UCSD-AML1 (cell line): Measurements from ENCODE around the gene MAPK6.
A peak's percentile ranks its signal among the peaks of the same experiment; 100 is the strongest.

Experiments used
- DNase-seq: peaks from one replicate; lab custom pipeline; 2025; ENCODE audit not compliant: unreplicated experiment; lab: John Stamatoyannopoulos, UW

Gene MAPK6

GRCh38 chr15:52010633-52011595, 8.1 kb upstream of the MAPK6 start:
- no peak for DNase-seq

GRCh38 chr15:52011711-52012144, 7.3 kb upstream of the MAPK6 start:
- DNase-seq, result no peak

- no peak for DNase-seq
Measured at GRCh38 chr15:52012210-52012609, 6.8 kb upstream of the MAPK6 start.

GRCh38 chr15:52013151-52013791, 5.7 kb upstream of the MAPK6 start:
- no peak for DNase-seq

DNA sequence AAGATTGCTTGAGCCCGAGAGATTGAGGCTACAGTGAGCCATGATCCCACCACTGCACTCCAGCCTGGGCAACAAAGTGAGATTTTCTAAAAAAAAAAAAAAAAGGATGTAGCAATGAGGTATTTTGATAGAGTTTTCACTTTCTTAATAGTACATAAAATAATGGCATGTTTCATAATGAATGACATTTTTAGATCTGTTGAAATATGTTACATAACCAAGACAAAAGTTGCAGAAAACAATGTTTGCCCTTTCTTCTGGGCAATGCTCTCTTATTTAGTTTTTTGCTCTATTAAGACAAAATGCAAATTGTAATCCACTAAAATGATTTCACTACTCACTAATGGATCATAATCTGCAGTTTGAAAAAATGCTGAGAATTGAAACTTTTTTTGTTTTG, 4.4 kb upstream of the MAPK6 start:
- DNase-seq, result no peak

GRCh38 chr15:52016316-52016715, 2.7 kb upstream of the MAPK6 start:
- no peak for DNase-seq

DNA sequence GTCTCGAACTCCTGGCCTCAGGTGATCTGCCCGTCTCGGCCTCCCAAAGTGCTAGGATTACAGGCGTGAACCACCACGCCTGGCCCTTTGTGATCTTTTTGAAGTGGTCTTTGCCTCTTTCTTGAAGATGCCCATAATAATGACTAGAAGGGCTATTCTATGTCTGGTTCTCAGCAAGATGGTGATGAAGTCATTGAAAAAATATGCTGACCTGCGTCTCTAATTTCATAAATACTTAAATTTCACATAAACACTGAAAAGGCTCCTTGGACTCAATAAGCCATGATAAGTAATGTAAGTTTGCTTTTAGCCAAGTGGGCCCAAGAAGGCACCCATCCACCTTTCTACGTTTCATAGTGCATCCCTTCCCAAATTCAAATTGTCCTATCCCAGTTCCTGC, 775 bp upstream of the MAPK6 start:
- DNase-seq, result no peak

DNA sequence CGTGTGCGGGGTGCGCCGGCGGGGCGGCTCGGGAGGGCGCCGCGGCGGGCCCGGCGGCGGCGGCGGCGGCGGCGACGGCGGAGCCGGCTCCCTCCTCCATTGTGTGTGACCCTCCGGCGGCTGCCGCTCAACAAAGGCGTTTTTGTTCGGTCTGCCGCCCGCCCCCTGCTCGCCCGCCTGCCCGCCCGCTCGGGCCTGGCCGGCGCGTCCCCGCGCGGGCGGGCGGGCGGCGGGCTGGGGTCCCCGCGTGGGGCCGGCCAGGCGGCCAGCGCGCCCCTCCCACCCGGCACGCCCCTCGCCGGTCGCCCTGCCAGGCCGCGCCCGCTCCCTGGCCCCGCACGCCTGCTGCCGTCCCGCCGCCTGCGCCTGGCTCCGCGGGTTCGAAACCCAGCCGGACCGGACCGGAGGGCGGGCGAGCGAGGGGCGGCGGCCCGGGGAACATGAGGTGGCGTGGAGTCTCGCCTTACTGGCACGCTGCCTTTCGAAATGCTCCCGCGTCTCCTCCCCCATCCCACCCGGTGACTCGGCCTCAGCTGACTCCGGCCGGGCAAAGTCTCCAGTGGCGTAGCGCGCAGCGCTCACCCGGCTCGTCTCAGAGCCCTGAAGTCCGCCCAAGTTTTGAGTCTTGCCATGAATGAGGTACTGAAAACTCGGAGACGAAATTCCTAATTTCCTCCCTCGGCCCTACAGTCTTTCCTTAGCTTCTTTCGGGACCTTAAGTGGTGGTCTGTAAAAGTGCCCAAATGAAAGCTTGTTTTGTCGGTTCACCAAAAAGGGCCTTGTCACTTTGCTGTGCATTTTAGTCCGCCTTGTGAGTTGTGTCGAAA, 588 bp downstream of the MAPK6 start:
- DNase-seq, result peak; percentile 88

- no peak for DNase-seq
Measured at GRCh38 chr15:52020221-52021085, 1.4 kb downstream of the MAPK6 start.

DNA sequence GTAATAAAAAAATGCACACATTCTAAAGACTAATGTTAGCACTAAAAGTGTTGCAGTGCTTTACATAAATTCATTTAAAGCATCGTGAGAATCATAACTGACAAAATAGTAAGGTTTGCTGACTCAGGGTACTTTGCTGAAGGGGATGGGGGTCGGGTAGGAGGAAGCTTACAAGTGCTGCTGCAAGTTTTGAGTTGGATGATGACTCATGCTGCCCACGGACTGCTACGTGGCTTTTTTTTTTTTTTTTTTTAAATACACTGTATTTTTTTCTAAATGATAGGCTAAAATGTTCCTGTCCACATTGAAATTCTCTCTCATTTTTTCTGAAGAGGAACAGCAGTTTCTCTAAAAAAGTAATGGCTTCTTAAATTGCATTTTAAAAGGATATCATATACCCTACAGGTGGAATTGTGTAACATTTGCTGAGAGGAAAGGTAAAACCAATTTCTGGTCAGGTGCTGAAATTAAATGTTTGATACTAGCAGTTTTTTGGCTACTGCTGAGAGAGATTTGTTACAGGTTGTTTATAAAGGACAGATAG, 2.2 kb downstream of the MAPK6 start:
- DNase-seq, result peak; percentile 28

DNA sequence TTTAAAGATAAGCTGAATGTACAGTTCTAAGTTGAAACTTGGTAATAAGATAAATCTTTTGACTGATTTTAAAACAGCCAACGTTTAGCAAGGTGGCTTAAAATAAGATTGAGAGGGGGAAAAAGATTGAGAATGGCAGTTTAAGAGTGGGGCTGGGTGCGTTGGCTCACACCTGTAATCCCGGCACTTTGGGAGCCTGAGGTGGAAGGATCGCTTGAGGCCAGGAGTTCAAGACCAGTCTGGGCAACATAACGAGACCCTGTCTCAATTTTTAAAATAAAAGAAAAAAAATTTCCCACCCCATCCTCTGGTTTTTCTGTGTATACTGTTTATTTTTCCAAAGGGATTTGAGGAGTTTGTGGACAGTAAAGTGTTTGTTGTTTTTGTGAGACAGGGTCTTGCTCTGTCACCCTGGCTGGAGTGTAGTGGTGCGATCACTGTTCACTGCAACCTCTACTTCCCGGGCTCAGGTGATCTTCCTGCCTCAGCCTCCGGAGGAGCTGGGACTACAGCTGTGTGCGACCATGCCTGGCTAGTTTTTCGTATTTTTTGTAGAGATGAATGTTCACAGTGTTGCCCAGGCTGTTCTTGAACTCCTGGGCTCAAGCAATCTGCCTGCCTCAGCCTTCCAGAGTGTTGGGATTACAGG, 3.0 kb downstream of the MAPK6 start:
- no peak for DNase-seq

GRCh38 chr15:52023169-52023922, 4.3 kb downstream of the MAPK6 start:
- no peak for DNase-seq

DNA sequence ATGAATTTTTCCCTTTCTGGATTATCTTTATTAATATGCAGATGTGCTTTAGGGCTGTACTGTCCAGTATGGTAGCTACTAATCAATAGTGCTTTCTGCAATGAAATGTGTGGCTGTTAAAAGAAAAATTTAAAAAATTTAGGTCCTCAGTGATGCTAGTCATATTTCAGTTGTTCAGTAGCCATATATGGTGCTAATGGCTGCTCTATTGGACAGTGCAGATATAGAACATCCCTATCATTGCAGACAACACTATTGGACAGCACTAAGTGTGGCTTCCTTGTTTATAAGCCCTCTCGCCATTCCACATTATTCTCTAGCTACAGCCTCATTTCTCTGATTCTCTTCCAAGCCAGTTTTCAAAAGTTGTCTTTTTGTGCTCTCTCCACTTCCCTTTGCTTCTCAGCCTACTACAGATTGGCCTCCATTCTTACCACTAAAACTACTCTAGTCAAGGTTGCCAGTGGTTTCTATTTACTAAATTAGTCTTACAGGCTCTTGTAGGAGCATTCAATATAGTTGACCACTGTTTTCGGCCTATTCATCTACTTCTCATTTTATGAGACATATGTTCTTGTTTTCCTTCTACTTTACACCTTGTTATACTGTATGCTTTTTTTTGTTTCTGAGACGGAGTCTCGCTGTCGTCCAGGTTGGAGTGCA, 9.5 kb downstream of the MAPK6 start:
- DNase-seq, result no peak

GRCh38 chr15:52030010-52030409, 11.0 kb downstream of the MAPK6 start:
- DNase-seq, result no peak

DNA sequence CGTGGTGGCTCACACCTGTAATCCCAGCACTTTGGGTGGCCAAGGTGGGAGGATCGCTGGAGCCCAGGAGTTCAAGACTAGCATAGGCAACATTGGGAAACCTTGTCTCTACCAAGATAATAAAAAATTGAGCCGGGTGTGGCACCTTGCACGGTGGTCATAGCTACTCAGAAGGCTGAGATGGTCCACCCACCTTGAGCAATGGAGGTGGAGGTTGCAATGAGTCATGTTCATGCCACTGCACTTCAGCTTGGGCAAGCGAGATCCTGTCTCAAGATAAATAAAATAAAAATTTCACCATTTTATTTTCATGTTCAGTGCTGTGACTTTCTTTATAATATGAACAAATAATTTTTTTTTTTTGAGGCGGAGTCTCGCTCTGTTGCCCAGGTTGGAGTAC, 12.5 kb downstream of the MAPK6 start:
- DNase-seq, result no peak

- no peak for DNase-seq
Measured at GRCh38 chr15:52037889-52038505, 19.0 kb downstream of the MAPK6 start.

- DNase-seq, result peak; percentile 13
Measured at GRCh38 chr15:52039925-52040781, 21.1 kb downstream of the MAPK6 start.
